HCT116 (cell line): ENCODE results near the gene DCAF10.

Source experiments
- FOSL1 ChIP-seq: IDR thresholded peaks from 2 replicates; pipeline ENCODE4 v1.6.1; 2012; ENCODE audit warnings: low read depth
- SIN3A ChIP-seq: IDR thresholded peaks from 2 replicates; pipeline ENCODE4 v1.6.1; 2012; ENCODE audit warnings: low read depth

DNA sequence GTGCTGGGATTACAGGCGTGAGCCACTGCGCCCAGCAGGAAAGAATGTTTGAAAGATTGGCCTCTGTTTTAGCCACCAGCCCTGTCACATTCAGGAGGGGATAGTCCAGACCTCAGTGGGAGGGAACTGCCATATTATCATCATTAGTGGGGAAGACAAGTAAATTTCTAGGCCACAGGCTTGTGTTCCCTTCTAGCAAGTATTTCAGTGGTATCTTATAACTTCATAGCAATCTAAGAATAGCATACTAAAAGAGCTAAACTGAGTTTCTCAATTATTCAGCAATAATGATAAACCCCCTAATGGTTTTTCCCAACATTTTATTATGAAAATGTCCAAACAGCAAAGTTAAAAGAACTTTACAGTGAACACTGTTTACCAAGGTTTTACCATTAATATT, 73.4 kb downstream of the DCAF10 start:
- TF ChIP-seq SIN3A (no peak), FOSL1 (no peak)
